Cardiac fibroblast (primary cell): ENCODE results near the gene TCAP.

Experiments
- DNase-seq, 2 donors: peaks; one replicate each; pipeline versions ENCODE4 v3.0.0 to v3.0.0-alpha.2; 2010; ENCODE audit warnings: low read depth in 2 of 2
- H3K4me3 ChIP-seq, 2 donors: replicated peaks in 1 of 2; 1 replicate in 1 of 2; 2 replicates in 1 of 2; pipeline ENCODE4 v1.5.1; 2011; ENCODE audit warnings: low read depth in 2 of 2, low read length in 2 of 2, mild to moderate bottlenecking in 2 of 2, moderate library complexity in 1 of 2
- CTCF ChIP-seq: IDR thresholded peaks from one replicate; pipeline ENCODE4 v1.5.1; 2011; ENCODE audit warnings: low read depth, mild to moderate bottlenecking, low read length, inconsistent platforms

TCAP gene, protein sequence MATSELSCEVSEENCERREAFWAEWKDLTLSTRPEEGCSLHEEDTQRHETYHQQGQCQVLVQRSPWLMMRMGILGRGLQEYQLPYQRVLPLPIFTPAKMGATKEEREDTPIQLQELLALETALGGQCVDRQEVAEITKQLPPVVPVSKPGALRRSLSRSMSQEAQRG

DNA sequence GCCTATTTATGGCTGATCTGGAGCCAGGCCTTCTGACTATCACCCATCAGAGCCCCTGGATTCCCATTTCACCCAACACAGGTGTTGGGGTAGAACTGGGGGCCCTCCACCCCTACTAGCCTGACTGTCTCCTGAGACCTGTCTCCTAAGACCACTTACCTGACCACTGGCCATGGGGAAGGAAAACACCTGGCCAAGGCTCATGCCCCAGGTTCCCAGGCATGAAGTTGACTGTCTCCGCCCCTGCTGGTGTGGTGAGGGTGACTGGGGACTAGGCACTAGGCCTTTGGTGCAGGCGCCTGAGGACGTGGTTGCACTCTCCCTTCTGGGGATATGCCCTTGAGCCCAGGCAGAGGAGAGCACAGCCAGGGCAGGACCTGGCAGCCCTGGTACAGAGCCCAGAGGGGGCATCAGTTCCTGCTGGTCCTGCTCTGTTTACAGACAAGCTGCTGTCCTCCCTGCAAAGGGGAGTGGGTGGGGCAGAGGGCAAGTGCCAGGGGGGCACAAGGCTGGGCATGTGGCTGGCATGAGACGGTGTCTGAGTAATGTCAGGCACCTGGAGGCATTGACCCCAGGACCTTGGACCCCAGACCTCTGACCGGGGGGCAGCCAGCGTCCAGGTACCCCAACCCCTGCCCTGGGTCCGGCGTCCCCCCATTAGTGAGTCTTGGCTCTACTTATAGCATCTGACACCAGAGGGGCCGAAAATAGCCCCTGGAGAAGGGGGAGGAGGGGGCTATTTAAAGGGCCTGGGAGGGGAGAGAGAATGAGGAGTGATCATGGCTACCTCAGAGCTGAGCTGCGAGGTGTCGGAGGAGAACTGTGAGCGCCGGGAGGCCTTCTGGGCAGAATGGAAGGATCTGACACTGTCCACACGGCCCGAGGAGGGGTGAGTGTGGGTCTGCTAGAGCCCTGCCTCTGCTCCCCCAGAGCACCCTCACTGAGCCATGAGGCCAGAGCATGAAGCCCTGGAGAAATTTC, at the start of gene TCAP:
TCAP (plus strand) TSS at position 769 of the 981 bp plus-strand sequence; CDS start at position 780, 11 bp downstream.
- H3K4me3 ChIP-seq, result no peak within 1 kb of the TSS
- DNase-seq, result no peak
- TF ChIP-seq CTCF, result no peak

DNA sequence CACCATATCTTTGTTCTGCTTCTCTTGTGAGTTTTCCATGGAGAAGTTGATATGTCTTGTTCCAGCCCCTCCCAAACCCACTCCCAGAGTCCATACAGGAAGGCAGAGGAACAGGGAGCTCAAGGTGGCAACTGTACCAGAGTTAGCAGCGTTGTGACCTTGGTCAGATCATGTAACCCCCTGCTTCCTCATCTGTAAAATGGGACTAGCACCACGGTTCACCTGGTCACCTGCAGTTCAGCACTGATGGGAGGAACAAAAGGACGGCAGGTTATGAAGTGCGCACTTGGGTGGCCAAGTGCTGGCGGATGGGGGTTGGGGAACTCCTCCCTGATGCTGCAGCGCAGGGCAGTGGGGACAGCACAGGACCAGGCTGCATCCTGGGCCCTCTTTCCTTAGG, 49.7 kb upstream of the TCAP start:
- no peak for DNase-seq
- TF ChIP-seq CTCF, result no peak
- H3K4me3 ChIP-seq, result no peak overlapping the region

DNA sequence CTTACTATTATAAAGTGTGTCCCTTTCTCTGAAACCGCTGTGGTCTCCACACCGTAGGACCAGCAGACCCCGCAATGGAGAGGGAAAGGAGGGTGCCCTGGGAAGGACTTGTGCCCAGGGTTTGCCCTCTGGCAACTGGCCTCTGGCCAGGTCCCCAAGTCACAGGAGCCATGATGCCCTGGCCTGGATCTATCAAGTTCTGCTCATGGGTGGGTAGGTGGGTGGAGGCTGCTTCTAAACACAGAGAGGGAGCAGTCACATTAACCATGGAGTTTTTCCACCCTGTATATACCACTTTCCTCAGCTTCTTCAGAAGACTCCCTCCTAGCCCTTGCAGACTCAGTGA, 48.1 kb upstream of the TCAP start:
- DNase-seq, result no peak
- no peak for TF ChIP-seq CTCF
- no peak overlapping the region for H3K4me3 ChIP-seq

DNA sequence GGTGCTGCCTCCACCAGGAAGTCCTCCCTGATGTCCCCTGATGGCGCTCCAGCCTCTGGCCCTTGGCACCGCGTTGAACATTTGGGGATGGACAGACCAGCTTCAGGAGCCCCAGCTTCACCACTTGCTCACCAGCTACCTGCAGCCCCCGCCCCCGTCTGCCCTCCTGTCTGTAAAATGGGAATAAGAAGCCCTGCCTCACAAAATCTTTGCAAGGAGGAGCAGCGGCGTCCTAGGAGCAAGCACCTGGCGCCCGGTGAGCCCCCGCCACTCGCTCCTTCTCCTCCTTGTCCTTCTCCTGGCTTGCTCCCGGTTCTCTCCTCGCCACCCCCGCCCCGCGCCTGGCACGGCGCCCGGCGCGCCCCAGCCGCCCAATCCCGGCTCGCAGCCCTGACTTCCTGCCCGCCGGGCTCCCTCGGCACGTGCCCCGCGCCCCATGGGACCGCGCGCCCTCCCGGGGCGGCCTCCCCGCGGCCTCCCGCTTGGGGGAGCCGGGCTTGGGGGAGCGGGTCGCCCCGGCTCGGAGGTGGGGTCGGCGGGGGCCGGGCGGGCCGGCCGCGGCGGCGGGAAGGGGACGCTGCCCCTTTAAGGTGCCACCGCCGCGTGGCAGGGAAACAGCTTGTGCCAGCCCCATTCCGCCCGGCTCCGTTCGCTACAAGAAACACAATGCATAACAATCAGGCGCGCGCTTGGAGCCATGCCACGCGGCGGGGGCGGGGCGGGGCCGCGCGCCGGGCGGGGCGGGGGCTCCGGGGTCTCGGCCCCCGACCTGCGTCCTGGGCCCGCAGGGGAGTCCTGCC, 47.5 kb upstream of the TCAP start:
- DNase-seq, result peak; percentile 28 to 74
- peak overlapping the region; percentile 46 to 52 for H3K4me3 ChIP-seq
- TF ChIP-seq CTCF, result no peak

DNA sequence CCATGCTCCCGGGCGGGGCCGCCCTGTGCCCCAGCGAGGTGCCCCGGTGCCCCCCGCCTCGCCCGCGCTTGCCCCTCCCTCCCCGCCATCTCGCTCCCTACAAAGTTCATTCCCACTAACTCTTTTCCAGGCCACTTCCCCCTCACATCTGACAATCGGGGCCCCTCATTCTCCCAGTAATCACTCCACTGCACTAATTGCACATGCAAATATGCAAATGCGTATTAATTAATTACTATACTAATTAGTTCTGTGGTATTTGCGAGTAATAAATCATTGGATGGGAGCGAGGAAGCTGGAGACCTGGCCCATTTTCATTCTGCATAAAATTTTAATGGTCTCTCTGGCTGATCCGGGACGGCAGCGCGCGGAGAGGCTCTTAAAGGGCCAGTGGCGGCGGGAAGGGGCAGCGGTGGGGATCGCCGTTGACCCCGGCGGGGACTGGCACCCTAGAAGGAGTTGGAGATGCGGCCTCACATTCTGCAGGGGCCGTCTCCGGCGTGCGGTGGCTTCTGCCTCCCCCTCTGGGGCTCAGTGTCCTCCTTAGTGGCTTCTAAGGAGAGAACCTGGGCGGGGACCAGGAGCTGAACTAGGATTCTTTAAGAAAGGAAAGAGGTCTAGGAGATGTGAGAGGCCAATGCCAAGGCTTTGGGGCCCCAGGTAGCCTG, 46.8 kb upstream of the TCAP start:
- peak in 1 of 2 donors; percentile 27 for DNase-seq
- no peak for TF ChIP-seq CTCF
- peak overlapping the region; percentile 46 to 52 for H3K4me3 ChIP-seq
